CD4-positive, alpha-beta T cell treated with Interleukin-4 for 4 hours (primary cell): ENCODE results near the gene THRB.
"Not testable (repeated sequence)": the region's sequence is repeated elsewhere in the genome, so short reads cannot be mapped to it uniquely, and the experiment has no call there.

ENCODE experiments used
- DNase-seq: peaks from one replicate; pipeline ENCODE4 v3.0.0-alpha.2; 2020

THRB gene

DNA sequence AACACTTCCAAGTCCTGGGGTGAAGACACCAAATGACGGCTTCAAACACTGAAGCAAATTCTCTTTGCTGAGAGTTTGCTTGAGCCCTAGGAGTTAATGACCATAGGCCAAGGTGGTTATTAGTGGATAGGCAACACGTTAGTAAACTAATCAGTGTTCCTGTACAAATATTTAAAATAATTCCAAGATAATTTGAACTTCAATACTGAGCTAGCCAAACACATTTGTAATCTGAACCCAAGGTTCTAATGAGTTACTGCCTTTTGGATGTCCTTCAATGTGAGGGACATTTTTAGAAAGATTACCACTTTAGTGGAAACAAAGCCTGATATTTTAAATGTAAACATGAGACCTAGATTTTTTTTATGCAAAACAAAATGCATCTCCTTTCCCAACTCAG, 94.6 kb downstream of the THRB start:
- no peak for DNase-seq

DNA sequence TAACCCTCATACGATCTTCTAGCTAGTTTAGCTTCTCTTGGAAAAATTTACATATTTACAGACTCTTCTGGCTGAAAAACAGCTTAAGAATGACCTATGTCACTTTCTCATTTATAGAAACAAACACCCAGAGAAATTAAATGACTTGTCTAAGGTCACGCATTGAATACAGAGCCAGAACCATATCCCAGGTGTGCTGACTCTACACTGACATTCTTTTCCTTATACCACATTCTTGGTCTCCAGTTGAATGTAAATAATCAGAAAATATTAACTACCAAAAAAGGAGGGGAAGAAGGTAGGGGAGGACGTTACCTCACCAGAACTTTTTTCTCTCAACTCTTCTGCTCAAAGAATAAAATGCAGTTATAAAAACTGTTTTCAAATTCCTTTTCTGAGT, 95.0 kb downstream of the THRB start:
- no peak for DNase-seq

DNA sequence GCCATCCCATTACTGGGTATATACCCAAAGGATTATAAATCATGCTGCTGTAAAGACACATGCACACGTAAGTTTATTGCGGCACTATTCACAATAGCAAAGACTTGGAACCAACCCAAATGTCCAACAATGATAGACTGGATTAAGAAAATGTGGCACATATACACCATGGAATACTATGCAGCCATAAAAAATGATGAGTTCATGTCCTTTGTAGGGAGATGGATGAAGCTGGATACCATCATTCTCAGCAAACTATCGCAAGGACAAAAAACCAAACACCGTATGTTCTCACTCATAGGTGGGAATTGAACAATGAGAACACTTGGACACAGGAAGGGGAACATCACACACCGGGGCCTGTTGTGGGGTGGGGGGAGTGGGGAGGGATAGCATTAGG, 95.9 kb downstream of the THRB start:
- DNase-seq, result not testable (repeated sequence)

DNA sequence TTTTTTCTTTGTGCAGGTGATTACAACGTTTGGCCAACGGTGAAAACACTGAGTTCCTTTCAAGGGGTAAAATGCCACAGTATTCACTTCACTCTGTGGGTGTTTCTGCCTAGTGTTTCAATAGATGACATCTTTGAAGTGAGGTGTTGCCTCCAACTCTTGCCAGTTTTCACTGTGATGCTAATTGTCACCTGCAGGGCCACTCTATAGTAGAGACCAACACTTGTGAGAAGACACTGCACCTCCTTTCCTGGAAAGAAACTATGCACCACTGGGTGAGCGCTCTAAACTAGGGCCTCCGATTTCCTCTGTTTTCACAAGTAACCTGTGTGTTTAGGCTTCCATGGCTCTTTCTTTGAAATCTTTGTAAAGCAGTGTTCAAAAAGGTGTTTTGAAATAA, 98.3 kb downstream of the THRB start:
- DNase-seq, result no peak

DNA sequence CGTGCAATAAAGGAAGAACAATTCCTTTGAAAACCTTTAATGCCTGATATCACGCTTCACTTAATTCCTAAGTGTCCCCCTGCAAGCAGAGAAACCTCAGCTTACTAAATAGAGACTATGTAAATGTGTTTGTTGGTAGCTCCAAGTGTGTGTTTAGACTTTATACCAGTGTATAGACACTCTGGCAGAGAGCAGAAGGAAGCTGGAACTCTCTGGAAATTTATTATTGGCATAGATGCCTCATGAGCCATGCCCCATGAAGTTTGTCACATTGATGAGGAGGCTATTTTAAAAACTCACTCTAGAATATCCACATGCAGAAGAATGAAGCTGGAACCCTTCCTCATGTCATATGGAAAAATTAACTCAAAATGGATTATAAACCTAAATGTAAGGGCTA, 99.9 kb downstream of the THRB start:
- DNase-seq, result no peak

DNA sequence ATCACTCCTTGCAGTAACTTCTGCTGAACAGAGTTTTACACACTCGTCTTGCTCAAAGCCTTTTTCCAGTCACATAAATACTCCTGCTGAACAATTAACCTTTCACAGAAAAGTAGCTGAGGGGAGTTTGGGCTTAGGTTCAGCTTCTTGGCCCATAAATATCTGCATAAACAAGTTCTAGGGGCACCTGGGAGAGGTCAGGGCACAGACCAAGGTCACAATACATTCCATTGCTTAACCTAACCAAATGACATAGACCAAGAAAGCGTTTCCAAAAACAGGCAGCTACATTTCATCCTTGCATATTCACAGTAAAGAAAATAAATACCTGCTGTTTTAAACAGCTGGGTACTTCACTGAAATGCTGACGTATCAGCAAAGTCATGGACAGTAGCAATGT, 101.3 kb downstream of the THRB start:
- DNase-seq, result no peak

DNA sequence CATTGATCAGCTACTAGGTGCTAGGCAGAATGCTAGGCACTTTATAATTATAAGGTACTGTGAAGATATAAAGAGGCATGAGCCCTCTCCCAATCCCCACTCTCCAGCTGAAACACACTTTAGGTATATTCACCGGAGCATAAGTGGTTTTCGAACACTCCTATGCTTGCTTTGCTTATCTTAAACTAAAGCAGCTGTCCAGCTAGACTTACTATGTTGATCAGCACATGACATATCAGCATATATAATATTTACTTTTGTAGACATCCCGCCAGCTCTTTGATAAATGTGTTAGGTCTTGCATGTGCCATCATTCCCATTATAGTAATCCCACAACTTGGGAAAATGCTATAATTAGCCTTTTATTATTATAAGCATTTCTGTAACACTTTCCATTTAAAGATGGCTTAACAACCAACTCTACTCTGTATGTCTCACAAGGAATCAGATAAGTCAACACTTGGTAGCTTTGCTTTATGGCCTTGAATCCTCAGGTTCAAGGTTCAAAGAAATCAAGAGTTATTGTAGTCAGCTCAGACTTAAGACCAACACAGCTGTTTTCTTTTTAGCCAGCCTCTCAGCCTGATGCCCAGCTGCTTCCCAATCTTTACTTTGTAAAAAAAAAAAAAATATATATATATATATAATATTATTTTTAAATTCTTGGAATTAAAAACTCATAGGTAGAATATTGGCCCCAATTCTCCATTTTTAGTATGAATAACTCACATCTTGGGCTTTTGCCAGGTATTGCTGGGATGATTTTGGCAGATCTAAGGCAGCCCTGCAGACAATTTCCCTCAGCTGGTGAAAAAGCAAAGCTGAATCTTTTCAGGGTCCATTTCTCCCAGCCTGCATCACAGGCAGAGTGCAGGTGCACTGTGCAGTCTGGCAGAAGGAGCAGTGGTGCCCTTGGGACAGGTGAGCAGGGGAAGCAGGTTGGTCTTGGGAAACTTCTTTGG, 104.2 kb downstream of the THRB start:
- DNase-seq, result no peak

DNA sequence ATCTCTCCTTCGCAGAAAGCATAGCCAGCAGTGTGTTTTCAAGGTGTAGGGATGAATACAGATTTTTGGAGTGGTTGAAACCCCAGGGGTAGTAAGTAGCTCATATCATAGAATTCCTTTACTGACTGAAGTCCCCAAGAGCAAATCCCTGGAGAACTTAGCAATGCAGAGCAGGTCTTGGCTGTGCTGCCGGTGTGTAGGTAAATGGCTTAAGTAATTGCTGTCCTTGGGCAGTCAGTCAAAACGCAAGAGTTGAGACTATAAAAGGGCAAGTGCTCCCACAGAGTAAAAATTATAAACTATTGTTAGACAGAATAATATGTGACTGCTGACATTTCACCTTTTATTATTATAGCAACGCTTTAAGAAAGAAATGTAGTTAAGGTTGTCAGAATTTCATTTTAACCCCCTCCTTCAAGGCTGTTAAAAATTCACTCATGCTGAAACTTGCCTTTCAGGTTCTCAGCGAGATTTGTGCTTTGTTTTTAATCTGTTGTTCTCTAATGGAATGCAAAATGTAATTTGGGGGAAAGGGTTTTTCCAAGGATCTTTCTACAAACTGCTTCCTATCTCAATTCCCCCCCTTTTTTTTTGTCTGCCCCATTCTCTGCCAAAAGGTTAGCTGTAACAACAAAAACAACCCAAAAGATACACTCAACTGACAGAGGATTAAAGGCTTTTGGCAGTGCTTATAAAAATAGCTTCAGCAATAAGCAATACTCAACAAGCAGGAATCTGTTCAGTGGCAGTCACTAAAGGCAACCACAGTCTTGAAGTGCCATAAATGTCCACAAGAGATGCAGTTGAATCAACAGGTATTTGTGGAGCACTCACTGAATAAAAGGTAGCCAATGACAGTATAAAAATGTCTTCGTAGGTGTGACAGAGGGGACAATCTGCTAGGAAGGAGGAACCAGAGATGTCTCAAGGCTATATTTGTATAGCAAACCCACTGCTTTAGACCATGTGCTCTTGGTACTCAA, 105.3 kb downstream of the THRB start:
- no peak for DNase-seq

DNA sequence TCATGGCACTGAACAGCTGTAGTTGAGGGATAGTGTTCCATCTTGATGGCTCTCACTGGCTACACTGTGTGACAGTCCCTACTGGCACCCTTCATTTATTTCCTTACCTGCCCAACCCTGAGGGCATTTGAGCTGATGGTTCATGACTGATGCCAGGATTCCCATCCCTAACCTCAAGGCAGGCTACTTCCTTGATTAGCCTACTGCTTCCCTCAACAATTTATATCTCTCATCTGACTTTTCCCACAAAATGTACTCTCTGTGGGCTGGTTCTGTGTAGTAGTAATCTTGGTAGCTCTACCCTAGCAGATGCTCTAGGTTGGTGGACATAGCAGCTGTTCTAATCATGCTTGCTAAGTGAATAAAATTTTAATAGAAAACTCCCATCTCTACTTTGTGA, 106.0 kb downstream of the THRB start:
- DNase-seq, result no peak

DNA sequence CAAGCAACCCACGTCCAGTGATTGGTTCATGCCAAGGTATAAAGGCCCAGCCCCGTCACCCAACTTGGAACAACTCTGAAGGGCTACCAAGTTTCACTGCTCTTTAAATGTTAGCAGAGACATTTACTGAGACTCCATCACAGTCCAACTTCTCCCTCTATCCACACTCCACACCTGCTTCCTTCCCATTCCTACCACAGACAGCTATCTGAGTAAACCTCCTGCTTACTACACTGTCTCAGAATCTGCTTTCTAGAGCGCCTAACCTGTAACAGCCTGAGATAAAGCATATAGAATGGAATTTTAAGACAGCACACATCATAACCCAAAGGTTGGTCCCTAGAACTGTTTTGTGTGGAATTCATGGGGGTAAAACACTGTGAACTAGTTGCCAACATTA, 106.5 kb downstream of the THRB start:
- DNase-seq, result no peak

DNA sequence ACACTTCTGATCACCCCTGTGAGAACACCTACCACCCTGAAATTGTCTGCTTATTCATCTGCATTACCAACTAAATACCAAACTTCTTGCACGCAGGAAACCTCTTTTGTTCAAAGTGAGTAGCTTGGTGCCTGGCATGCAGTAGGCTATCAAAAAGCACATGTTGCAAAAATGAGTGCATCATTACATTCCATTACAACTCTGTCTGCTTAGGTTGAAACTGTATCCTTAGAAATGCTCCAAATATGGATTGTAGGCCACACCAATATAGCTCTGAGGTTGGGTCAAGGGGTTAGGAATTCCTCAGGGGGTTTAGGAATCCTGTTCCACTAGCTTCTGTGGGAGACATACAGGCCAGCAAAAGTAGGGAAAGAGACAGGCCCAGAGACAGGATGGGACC, 107.2 kb downstream of the THRB start:
- DNase-seq, result no peak

DNA sequence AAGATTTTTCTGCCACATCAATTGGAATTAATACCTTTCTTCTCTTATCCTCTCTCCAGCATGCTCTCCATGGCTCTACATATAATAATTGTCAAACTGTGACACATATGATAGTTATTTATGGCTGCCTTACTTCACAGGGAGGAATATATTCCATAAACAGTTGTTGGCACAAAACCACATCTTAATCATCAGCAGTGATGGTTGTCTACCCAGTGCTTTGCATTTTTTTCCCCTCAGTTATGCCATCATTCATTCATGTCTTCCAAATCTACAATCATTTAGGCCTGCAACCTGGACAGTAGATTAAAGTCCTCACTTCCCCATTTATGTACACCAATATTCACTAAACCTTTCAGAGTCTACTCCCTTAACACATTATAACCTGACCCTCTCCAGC, 107.7 kb downstream of the THRB start:
- no peak for DNase-seq

DNA sequence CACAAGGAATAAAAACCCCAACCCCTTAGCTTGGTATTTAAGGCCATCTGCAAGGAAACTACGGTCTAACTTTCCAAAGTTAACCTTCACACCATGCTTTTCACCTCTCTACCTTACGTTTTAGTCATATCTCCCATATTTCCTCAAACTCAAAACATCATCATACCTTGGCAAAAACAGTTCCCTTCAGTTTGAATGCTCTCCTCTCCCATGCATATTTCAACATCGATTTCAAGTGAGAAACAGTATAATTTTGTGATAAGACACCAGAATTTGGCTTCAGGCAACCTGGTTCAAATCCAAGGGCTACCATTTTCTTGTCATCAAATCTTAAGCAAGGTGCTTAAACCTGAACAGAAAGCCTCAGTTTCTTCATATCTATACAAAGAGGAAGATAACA, 108.2 kb downstream of the THRB start:
- DNase-seq, result no peak

DNA sequence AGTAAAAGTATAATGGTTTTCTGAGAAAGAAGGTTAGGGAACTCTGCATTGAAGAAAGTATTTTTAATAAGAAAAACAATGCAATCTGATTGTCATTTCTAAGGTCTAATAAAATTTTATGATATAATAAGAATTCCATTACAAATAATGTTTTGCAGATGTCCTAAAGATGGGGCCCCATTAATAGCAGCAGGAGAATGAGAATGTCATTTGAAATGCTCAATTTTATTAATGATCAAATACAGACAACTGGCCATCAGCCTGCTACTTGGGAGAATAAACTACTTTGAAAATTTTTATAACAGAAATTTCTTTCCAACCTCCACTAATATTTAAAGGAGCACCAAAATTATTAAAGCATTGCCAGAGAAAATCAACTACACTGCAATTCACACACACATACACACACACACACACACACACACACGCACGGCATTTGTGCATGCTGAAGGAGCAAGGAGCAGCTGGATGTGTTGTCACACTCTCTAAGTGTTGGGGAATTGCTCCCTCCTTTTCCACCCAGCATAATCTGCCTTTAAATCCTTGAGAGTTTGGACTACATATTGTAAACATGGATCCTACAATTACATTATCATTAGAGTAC, 109.5 kb downstream of the THRB start:
- no peak for DNase-seq

DNA sequence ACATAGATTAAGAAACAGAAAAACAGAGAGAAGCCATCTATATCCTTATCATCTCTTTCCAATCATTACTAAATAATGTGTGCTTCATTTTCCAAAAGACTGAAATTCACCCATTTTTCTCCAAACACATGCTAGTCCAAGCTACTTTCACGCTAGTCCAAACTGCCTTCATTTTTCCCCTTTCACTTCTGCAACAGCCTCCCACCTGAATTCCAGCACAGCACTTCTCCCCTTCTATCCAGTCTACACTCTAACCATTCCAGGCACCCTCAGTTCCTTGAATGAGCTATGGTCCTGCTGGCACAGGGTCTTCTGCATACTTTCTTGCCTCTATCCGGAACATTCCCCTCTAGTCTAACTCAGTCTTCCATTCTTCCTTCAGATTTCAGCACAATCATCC, 112.0 kb downstream of the THRB start:
- no peak for DNase-seq

DNA sequence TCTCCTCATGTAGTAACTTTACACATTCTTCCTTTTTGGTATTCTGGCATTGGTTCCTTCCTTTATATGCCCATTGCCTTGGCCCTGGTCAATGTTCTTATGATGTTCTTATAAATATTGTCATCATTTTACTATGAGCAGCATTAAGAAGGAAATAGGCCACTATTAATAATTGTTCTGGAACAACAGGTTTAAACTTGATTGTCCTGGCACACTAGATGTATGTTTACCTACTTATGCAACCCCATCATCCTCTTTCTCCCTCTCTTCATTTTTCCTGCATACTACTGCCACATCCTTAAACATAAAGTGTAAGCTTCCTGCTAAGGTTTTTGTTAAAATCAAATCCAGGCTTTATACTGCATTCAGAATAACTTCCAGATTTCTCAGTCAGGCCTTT, 114.7 kb downstream of the THRB start:
- DNase-seq, result no peak

DNA sequence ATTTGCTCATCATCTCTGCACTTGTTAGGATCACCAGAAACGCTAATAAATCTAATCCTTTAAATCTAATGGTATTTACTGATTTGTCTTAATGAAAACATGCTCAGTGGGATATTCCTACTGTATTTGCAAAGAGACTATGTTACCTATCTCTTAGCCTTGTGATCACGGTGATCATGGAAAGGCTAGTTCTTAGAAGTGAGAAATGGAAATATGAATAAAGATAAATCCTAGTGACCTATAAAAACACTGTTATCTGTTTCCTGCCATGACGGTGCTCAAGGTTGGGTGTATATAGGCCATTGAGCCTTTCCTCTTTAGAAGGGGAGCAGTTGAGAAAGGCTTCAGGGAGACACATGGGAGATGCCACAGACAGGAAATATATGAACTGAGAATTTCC, 116.3 kb downstream of the THRB start:
- DNase-seq, result no peak

DNA sequence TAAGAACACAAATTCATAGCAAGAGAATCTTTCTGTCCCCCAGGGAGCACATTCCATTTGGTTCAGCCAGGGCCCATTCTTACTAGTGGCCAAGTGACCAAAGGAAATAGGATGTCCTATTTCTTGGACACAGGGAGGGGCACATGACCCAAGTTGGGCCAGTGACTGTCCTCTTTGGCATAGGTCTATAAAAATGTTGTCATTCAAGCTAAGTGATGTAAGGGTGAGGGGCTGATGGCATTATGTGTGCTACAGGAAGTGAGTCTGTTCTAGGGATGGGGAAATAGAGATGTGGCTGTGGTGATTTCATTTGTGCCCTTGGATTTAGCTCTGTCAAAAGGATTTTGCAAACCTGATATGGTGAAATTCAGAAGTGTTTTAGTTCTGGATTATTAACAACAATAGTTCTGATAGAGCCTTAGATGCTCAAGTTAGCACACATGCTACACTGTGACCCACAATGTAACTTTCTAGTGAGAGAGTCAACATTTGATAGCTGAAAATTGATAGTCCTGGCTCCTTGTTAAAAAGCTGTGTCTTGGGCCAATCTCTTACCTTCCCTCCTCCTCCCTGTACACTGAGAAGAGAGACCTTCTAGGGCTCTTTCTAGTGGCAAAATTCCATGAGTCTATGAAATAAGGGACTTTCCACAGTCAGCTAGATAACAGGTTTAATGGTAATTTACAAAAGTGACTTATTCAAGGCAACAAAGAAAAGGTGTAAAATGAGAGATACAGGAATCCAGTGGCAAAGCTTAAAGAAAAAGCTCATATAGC, 117.2 kb downstream of the THRB start:
- DNase-seq, result no peak

DNA sequence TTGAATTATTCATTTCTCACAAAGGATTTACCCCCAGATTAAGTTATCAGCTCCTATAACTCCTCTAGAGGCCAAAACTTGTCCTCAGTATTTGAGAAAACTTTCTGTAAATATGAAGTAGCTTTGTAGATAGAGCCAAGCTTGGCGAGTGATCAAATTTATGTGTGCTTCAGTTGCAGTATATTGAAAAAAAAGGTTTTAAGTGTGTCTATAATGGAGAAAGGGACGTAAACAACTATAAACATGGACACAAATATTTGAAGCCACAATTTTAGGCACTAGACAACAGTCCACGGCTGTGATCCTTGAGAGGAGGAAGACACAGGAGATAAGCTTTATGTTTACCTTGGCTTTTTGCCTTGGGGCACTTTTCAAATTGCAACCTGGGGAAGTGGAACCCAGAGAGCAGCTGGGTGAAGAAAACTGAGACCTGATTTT, 118.7 kb downstream of the THRB start:
- no peak for DNase-seq

DNA sequence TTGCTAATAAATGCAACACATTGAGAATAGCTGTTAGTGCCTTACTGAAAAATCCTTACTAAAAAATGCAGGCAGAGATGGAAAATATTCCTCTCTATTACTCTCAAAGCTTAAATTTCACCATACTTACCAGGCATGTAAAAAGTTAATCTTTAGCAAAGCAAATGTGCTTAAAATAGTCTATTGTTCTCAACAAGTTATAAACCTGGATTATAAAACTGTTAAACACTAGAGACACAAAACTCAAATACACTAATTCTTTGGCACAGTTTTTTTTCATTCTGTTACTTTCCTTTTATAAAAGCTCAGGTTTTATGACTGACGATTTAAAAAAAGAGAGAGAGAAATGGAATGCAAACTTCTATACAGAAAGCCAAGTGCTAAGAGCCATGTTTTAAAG, 119.8 kb downstream of the THRB start:
- no peak for DNase-seq

DNA sequence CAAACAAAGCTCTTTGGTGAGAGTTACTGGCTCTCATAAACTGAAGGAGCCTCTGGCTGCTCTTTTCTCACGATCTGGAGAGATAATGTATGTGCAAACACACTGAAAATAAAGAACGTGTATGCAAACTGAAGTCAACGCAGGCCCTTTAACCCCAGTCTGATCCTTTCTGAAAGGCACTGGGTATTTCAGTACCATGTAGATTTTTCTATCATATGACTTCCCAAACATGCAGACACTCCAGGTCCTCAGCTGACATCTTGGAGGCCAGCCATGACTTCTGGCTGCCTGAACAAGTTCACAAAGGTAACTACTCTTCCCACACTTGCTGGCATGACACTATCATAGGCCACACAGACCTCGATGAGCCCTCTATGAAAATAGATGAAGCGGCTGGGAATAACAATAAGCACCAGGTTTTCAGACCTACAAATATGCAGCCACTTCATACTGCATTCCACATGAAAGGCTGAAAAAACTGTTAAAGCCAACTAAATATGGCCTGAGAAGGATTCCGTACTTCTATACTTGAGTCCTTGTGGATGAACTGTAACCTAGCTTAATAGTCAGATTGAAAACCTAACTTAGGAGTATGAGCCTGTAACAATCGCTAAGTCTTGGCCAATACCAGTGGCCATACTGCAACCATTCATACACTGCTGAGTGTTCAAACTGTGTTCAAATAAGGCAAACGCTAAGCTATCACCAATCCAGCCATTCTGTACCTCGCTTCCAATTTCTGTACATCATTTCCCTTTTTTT, 121.3 kb downstream of the THRB start:
- no peak for DNase-seq
